ENCODE measurements around the gene SHC2. TPM values are rescaled to one million over a fixed set of nuclear protein-coding genes. Genes with fewer than 3 reads are reported as not detected.
"Not testable (repeated sequence)": the region's sequence is repeated elsewhere in the genome, so short reads cannot be mapped to it uniquely, and the experiment has no call there.

The SHC2 gene
- total and polyA plus RNA-seq, 5 experiments from 2014 or later, result 0.30 to 4.0 (median 1.8) TPM

DNA sequence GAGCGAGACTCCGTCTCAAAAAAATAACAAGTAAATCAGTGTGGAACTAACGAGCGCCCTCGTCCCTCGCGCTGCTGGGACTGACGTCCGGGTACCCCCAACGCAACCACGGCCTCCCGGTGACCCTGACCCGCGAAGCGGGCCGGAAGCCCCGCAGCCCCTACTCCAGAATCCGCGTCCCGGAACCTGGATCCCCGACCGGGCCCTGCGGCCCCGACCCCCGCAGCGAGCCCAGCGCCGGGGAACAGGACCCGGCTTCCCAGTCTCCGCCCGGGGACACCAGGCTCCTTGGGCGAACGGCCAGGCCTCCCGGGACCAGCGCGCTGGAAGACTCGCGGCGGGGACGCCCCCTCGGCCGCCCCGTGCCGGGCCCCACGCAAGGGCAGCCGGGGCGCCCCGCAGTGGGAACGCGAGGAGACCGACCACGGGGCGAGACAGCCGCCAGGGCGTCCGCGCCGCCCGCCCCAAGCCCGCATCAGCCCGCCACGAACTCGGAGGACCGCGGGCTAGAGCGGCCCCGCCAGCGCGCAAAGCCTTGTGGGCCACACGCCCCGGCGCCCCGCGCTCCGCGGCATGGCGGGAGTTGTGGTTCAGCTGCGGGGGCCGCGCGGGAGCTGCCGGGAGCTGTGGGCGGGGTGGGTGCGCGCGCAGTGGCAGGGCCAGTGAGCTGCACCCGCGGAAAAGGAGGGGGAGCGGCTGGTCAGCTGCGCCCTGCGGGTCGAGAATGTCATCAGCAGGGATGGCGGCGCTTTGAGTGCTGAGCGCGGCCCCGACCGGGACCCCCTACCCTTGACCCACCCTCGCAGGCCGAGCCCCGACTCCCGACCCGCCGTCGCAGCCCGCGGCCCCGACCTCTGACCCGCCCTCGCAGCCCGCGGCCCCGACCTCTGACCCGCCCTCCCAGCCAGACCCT is 27.9 kb upstream of the SHC2 start:
- POLR2A ChIA-PET, result interaction anchor here (0.6 to 2.1 kb wide), 6 partner anchors 10 to 144 kb away, joined by 3 to 51 read pairs (median 3); partner anchors contain the start of genes SHC2 and TPGS1
- ATAC-seq (peak; percentile 96), DNase-seq (peak; percentile 83 to 94 (median 90))
- Mint-ChIP-seq H3K4me1 (peaks cover 5 to 19% (median 10%) of the 10 kb centered on the region in 4 donors), H3K4me3 (peak overlapping the region; percentile 70 to 88 (median 78)), H3K27me3 (peaks cover 3 to 25% (median 8%) of the 10 kb centered on the region in 5 donors), H3K36me3 (no peaks in the 10 kb centered on the region), H3K9me3 (no peaks in the 10 kb centered on the region), H3K27ac (peak overlapping the region; percentile 36 to 95 (median 81))

- DNase-seq (no peak), ATAC-seq (no peak)
- Mint-ChIP-seq H3K27me3 (peaks cover 3 to 30% (median 7%) of the 10 kb centered on the region in 5 donors), H3K4me3 (peak overlapping the region in 2 of 10 donors; percentile 4 to 18), H3K9me3 (peaks cover 0 to 8% (median 0%) of the 10 kb centered on the region in 9 donors), H3K4me1 (peaks cover 8 to 16% (median 12%) of the 10 kb centered on the region in 4 donors), H3K36me3 (no peaks in the 10 kb centered on the region), H3K27ac (peak overlapping the region in 2 of 10 donors; percentile 44 to 47)
- POLR2A ChIA-PET, result interaction anchor here (0.6 to 0.7 kb wide), 2 partner anchors 15 to 21 kb away, joined by 4 read pairs; no protein-coding TSS in a partner anchor
Observed at GRCh38 chr19:485583-486236, 24.9 kb upstream of the SHC2 start.

- Mint-ChIP-seq H3K4me3 (no peak overlapping the region), H3K36me3 (no peaks in the 10 kb centered on the region), H3K27me3 (peaks cover 3 to 30% (median 7%) of the 10 kb centered on the region in 5 donors), H3K9me3 (peaks cover 0 to 15% (median 1%) of the 10 kb centered on the region in 9 donors), H3K4me1 (peaks cover 13 to 18% (median 16%) of the 10 kb centered on the region in 4 donors), H3K27ac (no peak overlapping the region)
- no peak for DNase-seq
- POLR2A ChIA-PET, result no interaction called here
- ATAC-seq, result no peak
Observed at GRCh38 chr19:485077-485476, 24.2 kb upstream of the SHC2 start.

GRCh38 chr19:484494-484893 is 23.7 kb upstream of the SHC2 start:
- H3K27me3 Mint-ChIP-seq, result peaks cover 3 to 30% (median 7%) of the 10 kb centered on the region in 5 donors
- no peaks in the 10 kb centered on the region for H3K36me3 Mint-ChIP-seq
- POLR2A ChIA-PET, result interaction anchor here (0.6 kb wide), 1 partner anchor 482 kb away, joined by 7 read pairs; no protein-coding TSS in a partner anchor
- DNase-seq (no peak), ATAC-seq (no peak)
- H3K9me3 Mint-ChIP-seq, result peaks cover 0 to 19% (median 5%) of the 10 kb centered on the region in 9 donors
- H3K4me3 Mint-ChIP-seq, result no peak overlapping the region
- no peak overlapping the region for H3K27ac Mint-ChIP-seq
- H3K4me1 Mint-ChIP-seq, result peaks cover 12 to 24% (median 18%) of the 10 kb centered on the region in 4 donors

GRCh38 chr19:483332-484072 is 22.7 kb upstream of the SHC2 start:
- POLR2A ChIA-PET, result interaction anchor here (0.6 to 0.7 kb wide), 2 partner anchors 80 to 483 kb away, joined by 4 to 7 read pairs; no protein-coding TSS in a partner anchor
- no peak for DNase-seq
- Mint-ChIP-seq H3K4me3 (no peak overlapping the region), H3K9me3 (peaks cover 0 to 19% (median 5%) of the 10 kb centered on the region in 9 donors), H3K27me3 (peaks cover 3 to 30% (median 7%) of the 10 kb centered on the region in 5 donors), H3K36me3 (no peaks in the 10 kb centered on the region), H3K27ac (peak overlapping the region in 2 of 10 donors; percentile 19 to 81), H3K4me1 (peaks cover 12 to 24% (median 17%) of the 10 kb centered on the region in 4 donors)
- no peak for ATAC-seq

GRCh38 chr19:482186-483041 is 21.6 kb upstream of the SHC2 start:
- H3K27ac Mint-ChIP-seq, result peak overlapping the region in 2 of 10 donors; percentile 8 to 19
- peaks cover 0 to 19% (median 5%) of the 10 kb centered on the region in 9 donors for H3K9me3 Mint-ChIP-seq
- POLR2A ChIA-PET, result no interaction called here
- H3K4me3 Mint-ChIP-seq, result peak overlapping the region in 1 of 10 donors; percentile 32
- peaks cover 3 to 30% (median 7%) of the 10 kb centered on the region in 5 donors for H3K27me3 Mint-ChIP-seq
- no peaks in the 10 kb centered on the region for H3K36me3 Mint-ChIP-seq
- H3K4me1 Mint-ChIP-seq, result peaks cover 7 to 19% (median 13%) of the 10 kb centered on the region in 4 donors
- DNase-seq (no peak), ATAC-seq (no peak)

GRCh38 chr19:481100-481499 is 20.3 kb upstream of the SHC2 start:
- POLR2A ChIA-PET, result interaction anchor here (0.6 kb wide), 1 partner anchor 17 kb away, joined by 4 read pairs; no protein-coding TSS in a partner anchor
- H3K36me3 Mint-ChIP-seq, ATAC-seq, DNase-seq: not testable (repeated sequence)
- peak overlapping the region in 4 of 10 donors; percentile 34 to 96 (median 76) for H3K27ac Mint-ChIP-seq
- H3K4me1 Mint-ChIP-seq, result peaks cover 7 to 19% (median 13%) of the 10 kb centered on the region in 4 donors
- H3K27me3 Mint-ChIP-seq, result peaks cover 3 to 28% (median 5%) of the 10 kb centered on the region in 5 donors
- H3K9me3 Mint-ChIP-seq, result peaks cover 0 to 19% (median 5%) of the 10 kb centered on the region in 9 donors
- peak overlapping the region in 3 of 10 donors; percentile 36 to 74 (median 67) for H3K4me3 Mint-ChIP-seq

GRCh38 chr19:480016-480855 is 19.4 kb upstream of the SHC2 start:
- POLR2A ChIA-PET, result no interaction called here
- Mint-ChIP-seq H3K4me1 (peaks cover 7 to 19% (median 13%) of the 10 kb centered on the region in 4 donors), H3K4me3 (peak overlapping the region in 9 of 10 donors; percentile 41 to 77 (median 68)), H3K27ac (peak overlapping the region; percentile 50 to 96 (median 66)), H3K36me3 (no peaks in the 10 kb centered on the region), H3K9me3 (peaks cover 0 to 19% (median 5%) of the 10 kb centered on the region in 9 donors), H3K27me3 (peaks cover 5 to 24% (median 6%) of the 10 kb centered on the region in 5 donors)
- ATAC-seq (peak; percentile 70 to 81), DNase-seq (peak in 9 of 10 donors; percentile 32 to 73 (median 47))

- ATAC-seq (no peak), DNase-seq (no peak)
- peaks cover 7 to 19% (median 13%) of the 10 kb centered on the region in 4 donors for H3K4me1 Mint-ChIP-seq
- no peak overlapping the region for H3K27ac Mint-ChIP-seq
- peaks cover 0 to 19% (median 5%) of the 10 kb centered on the region in 9 donors for H3K9me3 Mint-ChIP-seq
- POLR2A ChIA-PET, result interaction anchor here (0.7 to 1.2 kb wide), 3 partner anchors 10 to 28 kb away, joined by 3 read pairs; no protein-coding TSS in a partner anchor
- peaks cover 5 to 17% (median 8%) of the 10 kb centered on the region in 5 donors for H3K27me3 Mint-ChIP-seq
- no peaks in the 10 kb centered on the region for H3K36me3 Mint-ChIP-seq
- no peak overlapping the region for H3K4me3 Mint-ChIP-seq
Observed at GRCh38 chr19:478976-479375, 18.1 kb upstream of the SHC2 start.

DNA sequence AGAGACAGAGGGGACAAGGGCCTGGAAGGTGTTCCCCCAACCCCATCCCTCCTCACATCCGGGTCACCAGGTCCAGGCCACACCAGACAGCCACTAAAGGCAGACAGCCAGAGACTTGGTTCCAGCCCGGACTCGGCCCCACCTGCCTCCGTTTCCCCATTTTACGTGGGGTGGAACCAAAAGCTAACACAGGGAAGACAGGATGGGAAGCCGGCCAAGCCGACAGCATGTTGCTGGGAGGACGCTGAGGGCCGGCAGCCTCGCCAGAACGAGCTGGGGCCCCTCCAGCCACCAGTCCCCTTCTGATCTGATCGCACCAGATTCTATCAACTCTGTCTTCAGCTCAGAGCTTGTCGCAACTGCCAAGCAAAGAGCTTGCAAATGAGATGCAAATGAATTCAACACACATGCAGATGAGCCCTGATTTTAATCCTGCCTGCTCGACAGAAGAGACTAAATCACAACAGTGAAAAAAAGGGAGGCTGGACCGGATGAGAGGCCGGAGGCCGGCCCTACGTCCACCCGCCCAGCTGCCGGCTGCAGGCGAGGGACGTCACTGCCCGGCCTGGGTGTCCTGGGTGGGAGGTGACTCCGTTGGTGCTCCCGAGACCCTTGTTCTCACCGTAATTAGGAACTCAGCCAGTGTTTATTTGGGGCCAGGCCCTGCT is 17.5 kb upstream of the SHC2 start:
- H3K27ac Mint-ChIP-seq, result no peak overlapping the region

More for the DNA sequence above, 17.5 kb upstream of the SHC2 start:
- peaks cover 3 to 14% (median 5%) of the 10 kb centered on the region in 5 donors for H3K27me3 Mint-ChIP-seq
- H3K36me3 Mint-ChIP-seq, result no peaks in the 10 kb centered on the region
- H3K4me3 Mint-ChIP-seq, result no peak overlapping the region
- POLR2A ChIA-PET, result interaction anchor here (0.8 to 1.2 kb wide), 2 partner anchors 10 to 28 kb away, joined by 3 read pairs; no protein-coding TSS in a partner anchor
- peaks cover 0 to 19% (median 5%) of the 10 kb centered on the region in 9 donors for H3K9me3 Mint-ChIP-seq
- ATAC-seq, result no peak
- H3K4me1 Mint-ChIP-seq, result peaks cover 7 to 19% (median 13%) of the 10 kb centered on the region in 4 donors
- DNase-seq, result no peak

Data from naive thymus-derived CD8-positive, alpha-beta T cell (primary cell).